ENCODE measurements around the gene STMN1.

STMN1 gene

DNA sequence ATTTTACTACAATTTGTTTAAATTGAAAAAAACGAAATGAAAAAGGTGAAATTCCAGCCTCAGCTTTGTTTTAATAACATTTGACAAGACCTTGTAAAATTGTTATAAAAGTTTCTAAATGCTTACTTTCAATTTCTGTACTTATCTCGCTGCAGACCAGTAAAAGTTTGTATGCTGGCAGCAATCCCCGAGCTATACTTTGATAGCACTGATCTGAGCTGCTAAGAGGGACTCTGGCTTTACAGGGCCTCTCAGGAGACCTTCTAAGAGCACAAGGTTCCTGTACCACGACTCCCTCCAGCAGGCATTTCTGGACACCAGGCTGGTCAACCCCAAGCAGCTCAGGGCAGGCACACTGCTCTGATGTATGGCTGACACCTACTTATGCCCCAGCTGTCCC is 13.1 kb downstream of the STMN1 start:
- intact Hi-C loops (cut with micrococcal nuclease): no loop called here
- Mint-ChIP-seq H3K27me3 (no peaks in the 10 kb centered on the region), H3K36me3 (ENCODE audit: low read depth) (no peaks in the 10 kb centered on the region), H3K27ac (no peak overlapping the region), H3K9me3 (no peaks in the 10 kb centered on the region), H3K4me1 (ENCODE audit: low read depth) (peaks cover 17% of the 10 kb centered on the region), H3K4me3 (no peak overlapping the region)

- H3K36me3 Mint-ChIP-seq (ENCODE audit: low read depth): no peaks in the 10 kb centered on the region
- no peak overlapping the region for H3K27ac Mint-ChIP-seq
- H3K27me3 Mint-ChIP-seq: no peaks in the 10 kb centered on the region
- peaks cover 8% of the 10 kb centered on the region for H3K4me1 Mint-ChIP-seq (ENCODE audit: low read depth)
- no peaks in the 10 kb centered on the region for H3K9me3 Mint-ChIP-seq
- no peak overlapping the region for H3K4me3 Mint-ChIP-seq
- intact Hi-C loops (cut with micrococcal nuclease): no loop called here
Measured at GRCh38 chr1:25891606-25892005, 14.6 kb downstream of the STMN1 start.

GRCh38 chr1:25890239-25891034 is 15.8 kb downstream of the STMN1 start:
- no peaks in the 10 kb centered on the region for H3K27me3 Mint-ChIP-seq
- peaks cover 8% of the 10 kb centered on the region for H3K4me1 Mint-ChIP-seq (ENCODE audit: low read depth)
- intact Hi-C loops (cut with micrococcal nuclease): no loop called here
- no peak overlapping the region for H3K27ac Mint-ChIP-seq
- H3K9me3 Mint-ChIP-seq: no peaks in the 10 kb centered on the region
- no peak overlapping the region for H3K4me3 Mint-ChIP-seq
- no peaks in the 10 kb centered on the region for H3K36me3 Mint-ChIP-seq (ENCODE audit: low read depth)

DNA sequence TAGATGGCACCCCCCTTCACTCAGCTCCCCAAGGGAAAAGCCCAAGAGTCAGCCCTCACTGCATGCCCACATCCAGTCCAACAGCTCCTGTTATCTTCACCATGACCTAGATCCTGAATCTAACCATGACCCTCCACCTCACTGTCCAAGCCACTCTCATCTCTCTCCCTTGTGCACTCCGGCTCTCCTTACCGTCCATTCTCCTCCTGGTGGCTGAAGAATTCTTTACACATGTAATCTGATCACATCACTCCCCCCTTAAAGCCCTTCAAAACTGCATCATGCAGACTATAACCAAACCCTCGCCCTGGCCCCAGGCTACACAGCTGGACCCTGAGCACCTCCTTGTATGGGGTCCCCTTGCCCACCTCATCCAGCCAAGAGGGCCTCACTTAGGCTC is 16.7 kb downstream of the STMN1 start:
- H3K4me1 Mint-ChIP-seq (ENCODE audit: low read depth): peaks cover 4% of the 10 kb centered on the region
- no peak overlapping the region for H3K27ac Mint-ChIP-seq
- no peaks in the 10 kb centered on the region for H3K27me3 Mint-ChIP-seq
- no peak overlapping the region for H3K4me3 Mint-ChIP-seq
- H3K36me3 Mint-ChIP-seq (ENCODE audit: low read depth): no peaks in the 10 kb centered on the region
- no peaks in the 10 kb centered on the region for H3K9me3 Mint-ChIP-seq
- intact Hi-C loops (cut with micrococcal nuclease): no loop called here

GRCh38 chr1:25888426-25888987 is 17.7 kb downstream of the STMN1 start:
- no peaks in the 10 kb centered on the region for H3K9me3 Mint-ChIP-seq
- H3K4me3 Mint-ChIP-seq: no peak overlapping the region
- H3K27me3 Mint-ChIP-seq: no peaks in the 10 kb centered on the region
- H3K4me1 Mint-ChIP-seq (ENCODE audit: low read depth): peaks cover 4% of the 10 kb centered on the region
- intact Hi-C loops (cut with micrococcal nuclease): no loop called here
- no peaks in the 10 kb centered on the region for H3K36me3 Mint-ChIP-seq (ENCODE audit: low read depth)
- H3K27ac Mint-ChIP-seq: no peak overlapping the region

- Mint-ChIP-seq H3K27me3 (no peaks in the 10 kb centered on the region), H3K4me1 (ENCODE audit: low read depth) (no peaks in the 10 kb centered on the region), H3K4me3 (no peak overlapping the region), H3K9me3 (no peaks in the 10 kb centered on the region), H3K36me3 (ENCODE audit: low read depth) (no peaks in the 10 kb centered on the region), H3K27ac (no peak overlapping the region)
- intact Hi-C loops (cut with micrococcal nuclease): no loop called here
Measured at GRCh38 chr1:25885602-25886001, 20.6 kb downstream of the STMN1 start.

GRCh38 chr1:25881266-25881665 is 25.0 kb downstream of the STMN1 start:
- intact Hi-C loops (cut with micrococcal nuclease): no loop called here
- Mint-ChIP-seq H3K4me3 (no peak overlapping the region), H3K27ac (no peak overlapping the region), H3K4me1 (ENCODE audit: low read depth) (peaks cover 6% of the 10 kb centered on the region), H3K9me3 (no peaks in the 10 kb centered on the region), H3K27me3 (peaks cover 5% of the 10 kb centered on the region), H3K36me3 (ENCODE audit: low read depth) (no peaks in the 10 kb centered on the region)

DNA sequence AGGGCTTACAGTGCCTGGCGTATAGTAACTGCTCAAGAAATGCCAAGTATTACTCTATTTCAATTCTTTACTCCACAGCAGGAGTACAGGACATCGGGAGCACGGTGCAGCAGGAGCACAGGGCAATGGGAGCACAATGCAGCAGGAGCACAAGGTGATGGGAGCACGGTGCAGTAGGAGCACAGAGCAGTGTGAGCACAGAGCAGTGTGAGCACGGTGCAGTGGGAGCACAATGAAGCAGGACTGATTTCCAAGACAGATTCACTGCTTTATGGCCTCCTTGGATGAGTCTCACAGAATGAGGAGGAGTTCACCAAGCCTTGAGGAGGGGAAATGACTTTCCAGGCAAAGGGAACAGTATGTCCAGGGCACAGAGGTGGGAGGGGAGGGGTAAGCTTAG is 25.7 kb downstream of the STMN1 start:
- H3K4me1 Mint-ChIP-seq (ENCODE audit: low read depth): peaks cover 11% of the 10 kb centered on the region
- H3K4me3 Mint-ChIP-seq: no peak overlapping the region
- intact Hi-C loops (cut with micrococcal nuclease): no loop called here
- H3K9me3 Mint-ChIP-seq: no peaks in the 10 kb centered on the region
- no peak overlapping the region for H3K27ac Mint-ChIP-seq
- H3K27me3 Mint-ChIP-seq: peaks cover 10% of the 10 kb centered on the region
- H3K36me3 Mint-ChIP-seq (ENCODE audit: low read depth): no peaks in the 10 kb centered on the region

- H3K27me3 Mint-ChIP-seq: peaks cover 12% of the 10 kb centered on the region
- no peak overlapping the region for H3K4me3 Mint-ChIP-seq
- H3K9me3 Mint-ChIP-seq: no peaks in the 10 kb centered on the region
- H3K36me3 Mint-ChIP-seq (ENCODE audit: low read depth): no peaks in the 10 kb centered on the region
- intact Hi-C loops (cut with micrococcal nuclease): no loop called here
- H3K27ac Mint-ChIP-seq: no peak overlapping the region
- peaks cover 17% of the 10 kb centered on the region for H3K4me1 Mint-ChIP-seq (ENCODE audit: low read depth)
Measured at GRCh38 chr1:25879675-25880074, 26.5 kb downstream of the STMN1 start.

DNA sequence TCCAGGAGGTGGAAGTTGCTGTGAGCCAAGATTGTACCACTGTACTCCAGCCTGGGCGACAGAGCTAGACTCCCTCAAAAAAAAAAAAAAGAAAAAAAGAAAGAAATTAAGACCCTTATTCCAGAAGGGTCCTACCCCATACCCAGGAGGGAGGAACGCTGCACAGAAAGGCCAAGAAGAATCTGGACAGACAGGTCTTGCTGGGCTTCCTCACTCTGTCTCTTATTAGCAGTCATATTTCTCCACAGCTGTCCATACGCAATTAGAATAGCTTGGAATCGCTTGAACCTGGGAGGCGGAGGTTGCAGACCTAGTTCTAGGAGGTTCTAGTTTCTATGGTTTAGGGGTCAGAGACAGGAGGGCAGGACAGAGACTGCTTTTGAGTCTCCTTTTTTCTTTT is 27.5 kb downstream of the STMN1 start:
- no peak overlapping the region for H3K27ac Mint-ChIP-seq
- intact Hi-C loops (cut with micrococcal nuclease): no loop called here
- H3K9me3 Mint-ChIP-seq: no peaks in the 10 kb centered on the region
- peaks cover 22% of the 10 kb centered on the region for H3K4me1 Mint-ChIP-seq (ENCODE audit: low read depth)
- H3K4me3 Mint-ChIP-seq: no peak overlapping the region
- H3K36me3 Mint-ChIP-seq (ENCODE audit: low read depth): no peaks in the 10 kb centered on the region
- peaks cover 12% of the 10 kb centered on the region for H3K27me3 Mint-ChIP-seq

DNA sequence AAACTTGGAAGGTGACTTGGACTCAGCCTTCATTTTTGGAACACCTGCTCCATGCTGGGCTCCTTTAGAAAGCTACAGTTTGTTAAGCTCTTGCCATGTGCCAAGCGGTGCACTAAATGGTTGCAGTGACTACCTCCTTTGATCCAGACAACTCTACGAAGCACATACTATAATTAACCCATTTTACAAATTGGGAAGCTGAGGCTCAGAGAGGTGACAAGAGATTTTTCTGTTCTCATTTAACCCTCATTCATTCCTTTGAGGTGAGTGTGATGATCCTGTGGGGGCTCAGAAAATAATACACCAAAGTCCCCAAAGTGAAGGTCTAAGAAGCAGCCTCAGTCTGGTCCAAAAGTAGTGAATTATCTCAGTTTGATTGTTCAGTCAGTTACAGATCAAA is 29.1 kb downstream of the STMN1 start:
- Mint-ChIP-seq H3K4me1 (ENCODE audit: low read depth) (peaks cover 38% of the 10 kb centered on the region), H3K27ac (no peak overlapping the region), H3K9me3 (no peaks in the 10 kb centered on the region), H3K4me3 (no peak overlapping the region), H3K36me3 (ENCODE audit: low read depth) (no peaks in the 10 kb centered on the region), H3K27me3 (peaks cover 12% of the 10 kb centered on the region)
- intact Hi-C loops (cut with micrococcal nuclease): no loop called here

GRCh38 chr1:25876693-25877077 is 29.5 kb downstream of the STMN1 start:
- Mint-ChIP-seq H3K4me1 (ENCODE audit: low read depth) (peaks cover 42% of the 10 kb centered on the region), H3K4me3 (no peak overlapping the region), H3K27ac (no peak overlapping the region), H3K9me3 (no peaks in the 10 kb centered on the region), H3K36me3 (ENCODE audit: low read depth) (no peaks in the 10 kb centered on the region), H3K27me3 (peaks cover 12% of the 10 kb centered on the region)
- intact Hi-C loops (cut with micrococcal nuclease): no loop called here

DNA sequence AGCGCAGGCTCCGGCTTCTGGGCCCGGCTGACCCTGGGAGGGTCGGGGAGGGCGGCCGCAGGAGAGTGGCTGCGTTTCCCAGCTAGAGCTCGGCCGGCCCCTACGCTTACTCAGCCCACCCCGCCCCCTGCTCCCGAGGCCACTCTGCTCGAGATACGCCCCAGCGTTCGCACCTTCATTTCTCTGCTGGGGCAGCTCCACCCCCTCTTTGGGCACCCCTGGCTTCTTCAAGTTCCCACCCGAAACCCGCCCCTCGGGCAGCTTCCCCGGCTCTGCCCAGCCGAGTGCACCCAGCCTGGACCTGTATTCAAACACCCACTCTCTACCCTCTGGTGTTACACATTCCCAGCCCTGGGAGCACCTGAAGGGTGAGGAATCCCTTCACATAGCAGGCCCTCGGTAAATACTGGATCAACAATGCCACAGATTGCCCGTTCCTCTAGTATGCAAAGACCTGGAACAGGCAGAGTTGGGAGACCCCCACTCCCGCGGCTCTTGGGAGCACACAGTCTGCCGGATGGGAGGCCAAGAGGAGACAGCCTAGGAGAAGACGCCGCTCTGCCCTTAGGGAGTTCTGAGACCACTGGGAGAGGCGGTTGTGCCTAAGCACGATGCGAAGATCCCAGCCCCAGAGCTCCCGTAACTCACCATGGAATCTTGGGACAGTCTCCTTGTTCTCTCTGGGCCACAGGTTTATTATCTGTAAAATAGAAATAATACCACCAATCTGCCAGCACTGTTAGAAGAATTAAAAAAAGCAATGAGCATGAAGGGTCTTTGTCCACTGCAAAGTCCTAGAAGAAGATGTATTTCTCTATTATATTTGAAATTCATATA is 30.1 kb downstream of the STMN1 start:
- intact Hi-C loops (cut with micrococcal nuclease): no loop called here
- Mint-ChIP-seq H3K9me3 (no peaks in the 10 kb centered on the region), H3K4me1 (ENCODE audit: low read depth) (peaks cover 49% of the 10 kb centered on the region), H3K4me3 (peak overlapping the region; percentile 88), H3K27me3 (peaks cover 12% of the 10 kb centered on the region), H3K36me3 (ENCODE audit: low read depth) (no peaks in the 10 kb centered on the region), H3K27ac (peak overlapping the region; percentile 72)

- Mint-ChIP-seq H3K4me3 (peak within 1 kb of the TSS; percentile 88), H3K4me1 (ENCODE audit: low read depth) (peaks cover 54% of the 10 kb centered on the region), H3K27me3 (peaks cover 12% of the 10 kb centered on the region), H3K36me3 (ENCODE audit: low read depth) (no peaks in the 10 kb centered on the region), H3K27ac (peak within 1 kb of the TSS; percentile 72), H3K9me3 (no peaks in the 10 kb centered on the region)
- intact Hi-C loops (cut with micrococcal nuclease): no loop called here
Measured at GRCh38 chr1:25875154-25875855, 30.9 kb downstream of the STMN1 start, which contains the start of gene PAQR7. PAQR7 (minus strand) TSS chr1:25875708; CDS start chr1:25863839, 11,869 bp downstream.
